Glomerular endothelial cell (primary cell): ENCODE data around the gene MAD2L2. TPM values are rescaled to one million over a fixed set of nuclear protein-coding genes. Genes with fewer than 3 reads are reported as not detected.

ENCODE experiments used
- DNase-seq: peaks from one replicate; pipeline ENCODE4 v3.0.0-alpha.2; 2011; ENCODE audit warnings: low read depth, low spot score; ENCODE audit errors: extremely low read depth
- total RNA-seq: library from RNA; depleted of rRNA; stranded (reverse); fragments of >200 nt; gene quantifications from 2 replicates; pipeline ENCODE4 v1.2.3, GENCODE V29; 2015

MAD2L2 gene
- total RNA-seq, 1 donor from 2014 or later, result 35.1 TPM

DNA sequence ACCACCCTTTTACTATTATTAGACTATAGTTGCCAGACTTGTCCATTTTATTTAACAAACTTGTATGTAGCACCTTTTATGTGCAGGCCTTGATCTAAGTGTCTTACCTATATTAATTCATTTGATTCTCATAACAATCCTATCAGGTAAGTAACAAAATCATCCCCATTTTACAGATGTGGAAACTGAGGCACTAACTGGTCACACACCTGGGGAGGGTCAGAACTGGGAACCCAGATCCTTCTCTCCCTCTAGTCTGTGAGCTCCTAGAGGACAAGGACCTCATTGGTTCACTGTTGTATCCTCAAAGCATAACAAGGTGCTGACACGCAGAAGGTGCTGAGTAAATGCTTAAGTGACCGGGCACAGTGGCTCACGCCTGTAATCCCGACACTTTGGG, 41.6 kb downstream of the MAD2L2 start:
- DNase-seq, result no peak

DNA sequence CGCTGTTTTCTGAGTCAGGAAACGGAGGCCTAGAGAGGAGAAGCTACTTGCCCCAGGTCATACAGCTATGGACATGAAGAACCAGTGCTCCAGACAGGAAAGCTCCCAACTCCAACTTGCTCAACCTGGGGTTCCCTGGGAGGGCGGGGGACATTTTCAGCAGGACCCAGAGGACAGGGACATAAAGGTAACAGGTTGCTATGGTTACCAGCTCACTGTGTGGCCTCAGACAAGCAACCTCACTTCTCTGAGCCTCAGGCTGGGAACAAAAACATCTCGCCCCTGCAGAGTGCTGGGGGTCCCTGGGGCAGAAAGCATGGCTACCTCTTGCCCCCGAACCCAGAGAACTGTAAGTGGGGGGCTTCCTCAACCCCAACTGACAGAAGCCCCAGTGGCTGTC, 42.8 kb downstream of the MAD2L2 start:
- DNase-seq, result no peak

DNA sequence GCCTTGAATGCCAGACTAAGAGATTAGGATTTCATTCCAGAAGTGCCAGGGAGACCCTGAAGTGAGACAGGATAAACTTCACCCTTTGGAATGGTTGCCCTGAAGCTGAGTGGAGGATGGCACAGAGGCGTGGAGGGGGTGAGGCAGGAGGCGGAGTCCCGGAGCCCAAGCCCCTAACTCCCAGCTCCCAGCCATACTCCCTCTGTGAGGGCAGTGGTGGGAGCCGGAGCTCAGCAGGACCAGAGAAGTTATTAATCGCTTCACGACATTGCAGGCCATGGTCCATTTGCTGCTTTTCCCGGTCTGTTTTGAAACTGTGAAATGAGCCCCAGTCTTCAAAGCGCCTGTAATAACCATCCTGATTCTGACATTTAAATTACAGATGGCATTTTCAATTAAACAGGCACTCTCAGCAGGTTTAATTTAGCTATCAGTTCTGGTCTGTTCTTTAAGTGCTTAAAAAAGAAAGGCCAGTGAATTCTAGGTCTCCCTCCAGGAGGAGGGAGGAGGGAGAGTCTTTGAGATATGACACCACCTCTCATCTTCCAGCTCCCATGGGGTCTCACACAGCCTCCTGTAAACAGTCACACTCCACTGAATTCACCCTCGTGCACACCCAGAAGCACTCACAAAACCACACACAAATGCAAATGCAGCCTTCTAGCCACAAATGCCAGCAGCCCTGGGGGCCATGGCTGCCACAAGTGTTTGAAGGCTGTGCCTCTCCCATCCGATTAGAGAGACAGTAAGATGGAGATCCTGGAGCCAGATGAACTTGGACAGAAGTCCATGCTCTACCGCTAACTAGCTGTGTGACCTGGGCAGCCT, 46.4 kb downstream of the MAD2L2 start:
- no peak for DNase-seq

DNA sequence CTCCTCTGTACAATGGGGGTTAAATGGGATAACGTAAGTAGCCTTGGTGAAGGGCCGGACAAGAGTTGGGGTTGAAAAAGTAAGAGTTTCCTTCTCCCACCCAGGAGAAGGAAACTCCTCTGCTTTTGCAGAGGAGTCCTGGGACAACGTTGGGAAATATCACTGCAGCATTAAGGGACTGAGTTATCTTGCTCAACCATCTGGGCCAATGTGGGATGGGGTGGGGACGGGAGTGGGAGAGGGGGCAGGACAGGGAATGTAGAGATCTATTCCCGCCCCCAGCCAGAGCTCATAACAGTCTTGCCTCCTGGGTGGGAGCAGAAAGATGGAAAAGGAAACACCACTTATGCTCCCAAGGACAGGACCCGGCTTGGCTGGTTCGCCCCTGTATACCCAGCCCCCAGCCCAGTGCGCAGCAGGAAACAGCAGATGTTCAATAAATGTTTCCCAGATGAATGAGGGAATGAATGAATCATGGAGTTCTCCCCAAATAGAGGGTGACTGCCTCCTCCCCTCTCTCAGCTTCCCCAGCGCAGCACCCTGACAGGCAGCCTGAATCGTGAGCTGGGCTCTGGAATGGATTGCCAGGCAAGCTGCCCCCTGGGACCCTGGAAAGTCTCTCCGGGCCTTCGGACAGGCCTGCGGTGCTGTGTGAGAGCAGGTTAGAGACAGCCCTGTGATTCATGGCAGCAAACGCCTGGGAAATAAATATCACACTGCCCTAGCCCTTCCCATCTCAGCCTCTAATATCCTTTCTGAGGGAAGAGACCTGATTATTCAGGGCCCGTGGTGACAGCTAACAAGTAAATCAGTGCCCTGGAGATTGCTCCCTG, 51.5 kb downstream of the MAD2L2 start:
- no peak for DNase-seq

DNA sequence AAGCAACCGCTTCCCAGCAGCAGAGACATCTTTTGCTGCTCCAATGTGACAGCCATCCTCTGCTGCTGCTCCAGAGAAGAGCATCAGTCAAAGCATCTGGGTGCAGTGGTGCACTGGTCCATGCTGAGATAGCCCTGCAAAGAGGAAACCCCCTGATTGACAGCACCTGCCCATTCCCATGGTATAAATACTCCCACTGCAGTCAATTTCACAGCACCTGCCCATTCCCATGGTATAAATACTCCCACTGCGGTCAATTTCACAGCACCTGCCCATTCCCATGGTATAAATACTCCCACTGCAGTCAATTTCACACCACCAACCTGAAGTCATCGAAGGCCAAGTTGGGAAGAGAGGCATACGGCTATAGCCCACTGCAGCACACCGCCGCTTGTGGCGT, 52.2 kb downstream of the MAD2L2 start:
- no peak for DNase-seq

DNA sequence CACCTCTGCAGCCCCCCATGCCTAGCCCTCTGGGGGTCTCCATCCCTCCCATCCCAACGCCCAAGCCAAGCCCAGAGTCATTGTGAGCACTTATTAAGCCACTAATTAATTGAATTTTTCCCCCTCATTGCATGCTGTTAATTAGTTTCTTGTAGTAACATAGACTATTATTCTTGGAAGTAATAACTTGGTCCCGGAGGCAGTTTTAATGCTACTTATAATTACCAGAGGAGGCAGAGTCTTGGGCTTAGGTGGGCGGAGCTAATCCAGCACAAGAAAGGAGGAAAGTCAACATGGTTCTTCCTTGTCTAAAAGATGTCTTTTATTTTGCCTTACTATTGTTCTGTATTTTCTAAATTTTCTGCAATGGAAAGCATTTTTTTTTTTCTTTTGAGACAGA, 54.4 kb downstream of the MAD2L2 start:
- no peak for DNase-seq

Other genes starting within 250 kb of the MAD2L2 start
- gene DISP3, start 202.0 kb downstream of the MAD2L2 start, total RNA-seq, result 0.29 and 0.58 TPM in 2 replicates
- gene FBXO2, start 26.7 kb downstream of the MAD2L2 start, total RNA-seq, result 0.12 and 0.92 TPM in 2 replicates
- 12.4 and 15.2 TPM in 2 replicates for gene FBXO44, start 26.3 kb downstream of the MAD2L2 start, total RNA-seq
- gene FBXO6, start 16.9 kb downstream of the MAD2L2 start, total RNA-seq, result 9.0 and 12.4 TPM in 2 replicates
- gene DRAXIN, start 10.6 kb upstream of the MAD2L2 start, total RNA-seq, result 0.29 and 0.68 TPM in 2 replicates
- 54.1 and 68.0 TPM in 2 replicates for gene AGTRAP, start 55.0 kb upstream of the MAD2L2 start, total RNA-seq
- gene C1orf167, start 81.0 kb upstream of the MAD2L2 start, total RNA-seq, result not detected in 2 replicates
- gene MTHFR, start 124.8 kb upstream of the MAD2L2 start, total RNA-seq, result 14.4 and 27.4 TPM in 2 replicates
- gene CLCN6, start 125.0 kb upstream of the MAD2L2 start, total RNA-seq, result 11.3 and 14.1 TPM in 2 replicates
- gene NPPA, start 166.6 kb upstream of the MAD2L2 start, total RNA-seq, result not detected in 2 replicates
- 0.34 and 1.5 TPM in 2 replicates for gene NPPB, start 177.8 kb upstream of the MAD2L2 start, total RNA-seq
- gene KIAA2013, start 245.3 kb upstream of the MAD2L2 start, total RNA-seq, result 117 and 120 TPM in 2 replicates